K562 (cell line): ENCODE results near the gene VEGFA. TPM values are rescaled to one million over a fixed set of nuclear protein-coding genes. Genes with fewer than 3 reads are reported as not detected.

Experiments
- CREB1 ChIP-seq, 2 experiments: sonication (generic) in 1 of 2; formaldehyde crosslinking in 1 of 2; IDR thresholded peaks; 2 replicates each; pipeline versions ENCODE4 v1.6.1 to v1.8.0; 2012 to 2022; ENCODE audit warnings: inconsistent platforms in 1 of 2, mild to moderate bottlenecking in 1 of 2, missing genetic modification reagents in 1 of 2, moderate library complexity in 1 of 2
- DIDO1 ChIP-seq: fragments of 450-650 bp; IDR thresholded peaks from 2 replicates; pipeline ENCODE4 v1.6.1; 2016; ENCODE audit warnings: low read depth, missing biosample characterization, missing genetic modification characterization
- DPF2 ChIP-seq: fragments of 450-650 bp; IDR thresholded peaks from 2 replicates; pipeline ENCODE4 v1.6.1; 2016
- FOXP1 ChIP-seq: sonication (generic); formaldehyde crosslinking; IDR thresholded peaks from 2 replicates; pipeline ENCODE4 v1.8.0; 2022; ENCODE audit warnings: mild to moderate bottlenecking, missing genetic modification reagents
- MAFG ChIP-seq: fragments of 450-650 bp; conservative IDR thresholded peaks from 2 replicates; pipeline ENCODE4 v1.6.1; 2016; ENCODE audit warnings: missing genetic modification characterization, missing compliant biosample characterization
- MAFK ChIP-seq: IDR thresholded peaks from 2 replicates; pipeline ENCODE4 v1.6.1; 2011; ENCODE audit warnings: low read length, improper control_type of control experiment
- MTA2 ChIP-seq: fragments of 450-650 bp; IDR thresholded peaks from 2 replicates; pipeline ENCODE4 v1.6.1; 2016; ENCODE audit warnings: low read depth
- NBN ChIP-seq: fragments of 450-650 bp; IDR thresholded peaks from 2 replicates; pipeline ENCODE4 v1.6.1; 2016; ENCODE audit warnings: low read depth, mild to moderate bottlenecking
- NFIX ChIP-seq: fragments of 250-450 bp; sonication (Bioruptor Pico); IDR thresholded peaks from 2 replicates; pipeline ENCODE4 v1.4.0; 2020; ENCODE audit warnings: low read depth, mild to moderate bottlenecking, moderate library complexity
- PHB ChIP-seq: fragments of 250-450 bp; sonication (Bioruptor Pico); IDR thresholded peaks from 2 replicates; pipeline ENCODE4 v1.5.0; 2021
- PRPF4 ChIP-seq: fragments of 200-400 bp; formaldehyde crosslinking; IDR thresholded peaks from one replicate; pipeline ENCODE4 v1.6.1; 2017; ENCODE audit warnings: low read length, low read depth, mild to moderate bottlenecking; ENCODE audit not compliant: insufficient read depth, poor library complexity, severe bottlenecking
- PYGO2 ChIP-seq: fragments of 450-650 bp; IDR thresholded peaks from 2 replicates; pipeline ENCODE4 v1.6.1; 2016; ENCODE audit warnings: mild to moderate bottlenecking, missing genetic modification characterization, moderate library complexity, missing compliant biosample characterization
- RFX5 ChIP-seq: IDR thresholded peaks from 2 replicates; pipeline ENCODE4 v1.6.1; 2011; ENCODE audit warnings: low read depth, mild to moderate bottlenecking, improper control_type of control experiment, low read length
- SNRNP70 ChIP-seq: fragments of 200-400 bp; formaldehyde crosslinking; optimal IDR thresholded peaks from 2 replicates; pipeline ENCODE3; 2017; ENCODE audit warnings: low read depth, low read length
- SREBF2 ChIP-seq: sonication (generic); formaldehyde crosslinking; IDR thresholded peaks from 2 replicates; pipeline ENCODE4 v1.4.0; 2020; ENCODE audit warnings: mild to moderate bottlenecking, missing genetic modification reagents
- TAF1 ChIP-seq: IDR thresholded peaks from 2 replicates; pipeline ENCODE4 v1.6.1; 2011; ENCODE audit warnings: mild to moderate bottlenecking, low read length, moderate library complexity; ENCODE audit not compliant: insufficient read depth, control insufficient read depth, severe bottlenecking; ENCODE audit errors: extremely low read depth
- ZNF140 ChIP-seq: fragments of 250-450 bp; sonication (Bioruptor Pico); IDR thresholded peaks from 2 replicates; pipeline ENCODE4 v1.8.0; 2021; ENCODE audit warnings: moderate library complexity, mild to moderate bottlenecking, inconsistent platforms
- ZNF830 ChIP-seq: fragments of 250-450 bp; sonication (Bioruptor Pico); IDR thresholded peaks from 2 replicates; pipeline ENCODE4 v1.5.0; 2021; ENCODE audit warnings: mild to moderate bottlenecking
- polyA plus RNA-seq, 8 experiments: library from polyadenylated mRNA; depleted of rRNA in 4 of 8; stranded (reverse) in 5 of 8; unstranded in 3 of 8; fragments of >200 nt; fragmentation: Nextera tagmentation in 2 of 8; fragmentation: Illumina TruSeq in 1 of 8; extraction: Ambion mirVana in 2 of 8; extraction: Trizol in 1 of 8; gene quantifications; 2 replicates each; pipeline versions ENCODE4 v1.2.1 to v1.2.3, GENCODE V29; 2011 to 2014; ENCODE audit warnings: inconsistent platforms in 1 of 8, missing spikeins in 1 of 8
- total RNA-seq, 7 experiments: library from RNA; depleted of rRNA in 6 of 7; stranded (reverse); fragments of >200 nt in 6 of 7; fragmentation: Illumina TruSeq in 2 of 7; extraction: Trizol in 2 of 7; gene quantifications; 2 replicates each; pipeline versions ENCODE4 v1.2.1 to v1.2.3, GENCODE V29; 2011 to 2021; ENCODE audit warnings: low replicate concordance in 1 of 7
- TF ChIP-seq, protein P1 (sequence below): fragments of 450-650 bp; IDR thresholded peaks from 2 replicates; pipeline ENCODE4 v1.6.1; 2016; ENCODE audit warnings: missing biosample characterization, missing genetic modification characterization
- TF ChIP-seq, protein P2 (sequence below), 3 experiments: fragments of 200-800 bp in 1 of 3; sonication (Bioruptor generic) in 1 of 3; sonication (generic) in 1 of 3; formaldehyde crosslinking in 1 of 3; IDR thresholded peaks; 2 replicates each; pipeline versions ENCODE4 v1.6.1 to v1.8.0; 2016 to 2022; ENCODE audit warnings: mild to moderate bottlenecking in 2 of 3, missing compliant biosample characterization in 2 of 3, missing genetic modification characterization in 2 of 3, missing genetic modification reagents in 1 of 3
- TF ChIP-seq, protein P3 (sequence below): sonication (generic); formaldehyde crosslinking; IDR thresholded peaks from 2 replicates; pipeline ENCODE4 v1.8.0; 2023; ENCODE audit warnings: missing genetic modification reagents, mild to moderate bottlenecking, borderline replicate concordance

The VEGFA gene
- total and polyA plus RNA-seq, 9 of the 15 experiments (the other 6 are each of a cell fraction or from before 2014, with no cell fraction given), result 14.0 to 271 (median 124) TPM

DNA sequence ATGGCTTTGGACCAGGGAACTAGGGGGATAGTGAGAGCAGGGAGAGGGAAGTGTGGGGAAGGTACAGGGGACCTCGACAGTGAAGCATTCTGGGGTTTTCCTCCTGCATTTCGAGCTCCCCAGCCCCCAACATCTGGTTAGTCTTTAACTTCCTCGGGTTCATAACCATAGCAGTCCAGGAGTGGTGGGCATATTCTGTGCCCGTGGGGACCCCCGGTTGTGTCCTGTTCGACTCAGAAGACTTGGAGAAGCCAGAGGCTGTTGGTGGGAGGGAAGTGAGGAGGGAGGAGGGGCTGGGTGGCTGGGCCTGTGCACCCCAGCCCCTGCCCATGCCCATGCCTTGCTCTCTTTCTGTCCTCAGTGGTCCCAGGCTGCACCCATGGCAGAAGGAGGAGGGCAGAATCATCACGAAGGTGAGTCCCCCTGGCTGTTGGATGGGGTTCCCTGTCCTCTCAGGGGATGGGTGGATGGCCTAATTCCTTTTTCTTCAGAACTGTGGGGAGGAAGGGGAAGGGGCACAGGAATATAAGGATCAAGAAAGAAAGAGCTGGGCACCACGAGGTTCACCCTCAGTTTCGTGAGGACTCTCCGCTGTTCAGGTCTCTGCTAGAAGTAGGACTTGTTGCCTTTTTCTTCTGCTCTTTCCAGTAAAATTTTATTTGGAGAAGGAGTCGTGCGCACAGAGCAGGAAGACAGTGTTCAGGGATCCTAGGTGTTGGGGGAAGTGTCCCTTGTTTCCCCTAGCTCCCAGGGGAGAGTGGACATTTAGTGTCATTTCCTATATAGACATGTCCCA is 4.2 kb downstream of the VEGFA start (continued):
- TF ChIP-seq, protein P1, sequence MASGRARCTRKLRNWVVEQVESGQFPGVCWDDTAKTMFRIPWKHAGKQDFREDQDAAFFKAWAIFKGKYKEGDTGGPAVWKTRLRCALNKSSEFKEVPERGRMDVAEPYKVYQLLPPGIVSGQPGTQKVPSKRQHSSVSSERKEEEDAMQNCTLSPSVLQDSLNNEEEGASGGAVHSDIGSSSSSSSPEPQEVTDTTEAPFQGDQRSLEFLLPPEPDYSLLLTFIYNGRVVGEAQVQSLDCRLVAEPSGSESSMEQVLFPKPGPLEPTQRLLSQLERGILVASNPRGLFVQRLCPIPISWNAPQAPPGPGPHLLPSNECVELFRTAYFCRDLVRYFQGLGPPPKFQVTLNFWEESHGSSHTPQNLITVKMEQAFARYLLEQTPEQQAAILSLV (tag), result no peak
- peak; percentile 5 for TF ChIP-seq TAF1
- no peak for TF ChIP-seq NFIX (CRISPR knock-in tag)
- TF ChIP-seq, protein P2, sequence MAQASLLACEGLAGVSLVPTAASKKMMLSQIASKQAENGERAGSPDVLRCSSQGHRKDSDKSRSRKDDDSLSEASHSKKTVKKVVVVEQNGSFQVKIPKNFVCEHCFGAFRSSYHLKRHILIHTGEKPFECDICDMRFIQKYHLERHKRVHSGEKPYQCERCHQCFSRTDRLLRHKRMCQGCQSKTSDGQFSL (CRISPR knock-in tag; IDR thresholded peaks at IDR 0.05), result no peak; the same call in 1 of the 2 replicates
- TF ChIP-seq, protein P2 (tag; IDR thresholded peaks at IDR 0.05), result no peak
- TF ChIP-seq, protein P3, sequence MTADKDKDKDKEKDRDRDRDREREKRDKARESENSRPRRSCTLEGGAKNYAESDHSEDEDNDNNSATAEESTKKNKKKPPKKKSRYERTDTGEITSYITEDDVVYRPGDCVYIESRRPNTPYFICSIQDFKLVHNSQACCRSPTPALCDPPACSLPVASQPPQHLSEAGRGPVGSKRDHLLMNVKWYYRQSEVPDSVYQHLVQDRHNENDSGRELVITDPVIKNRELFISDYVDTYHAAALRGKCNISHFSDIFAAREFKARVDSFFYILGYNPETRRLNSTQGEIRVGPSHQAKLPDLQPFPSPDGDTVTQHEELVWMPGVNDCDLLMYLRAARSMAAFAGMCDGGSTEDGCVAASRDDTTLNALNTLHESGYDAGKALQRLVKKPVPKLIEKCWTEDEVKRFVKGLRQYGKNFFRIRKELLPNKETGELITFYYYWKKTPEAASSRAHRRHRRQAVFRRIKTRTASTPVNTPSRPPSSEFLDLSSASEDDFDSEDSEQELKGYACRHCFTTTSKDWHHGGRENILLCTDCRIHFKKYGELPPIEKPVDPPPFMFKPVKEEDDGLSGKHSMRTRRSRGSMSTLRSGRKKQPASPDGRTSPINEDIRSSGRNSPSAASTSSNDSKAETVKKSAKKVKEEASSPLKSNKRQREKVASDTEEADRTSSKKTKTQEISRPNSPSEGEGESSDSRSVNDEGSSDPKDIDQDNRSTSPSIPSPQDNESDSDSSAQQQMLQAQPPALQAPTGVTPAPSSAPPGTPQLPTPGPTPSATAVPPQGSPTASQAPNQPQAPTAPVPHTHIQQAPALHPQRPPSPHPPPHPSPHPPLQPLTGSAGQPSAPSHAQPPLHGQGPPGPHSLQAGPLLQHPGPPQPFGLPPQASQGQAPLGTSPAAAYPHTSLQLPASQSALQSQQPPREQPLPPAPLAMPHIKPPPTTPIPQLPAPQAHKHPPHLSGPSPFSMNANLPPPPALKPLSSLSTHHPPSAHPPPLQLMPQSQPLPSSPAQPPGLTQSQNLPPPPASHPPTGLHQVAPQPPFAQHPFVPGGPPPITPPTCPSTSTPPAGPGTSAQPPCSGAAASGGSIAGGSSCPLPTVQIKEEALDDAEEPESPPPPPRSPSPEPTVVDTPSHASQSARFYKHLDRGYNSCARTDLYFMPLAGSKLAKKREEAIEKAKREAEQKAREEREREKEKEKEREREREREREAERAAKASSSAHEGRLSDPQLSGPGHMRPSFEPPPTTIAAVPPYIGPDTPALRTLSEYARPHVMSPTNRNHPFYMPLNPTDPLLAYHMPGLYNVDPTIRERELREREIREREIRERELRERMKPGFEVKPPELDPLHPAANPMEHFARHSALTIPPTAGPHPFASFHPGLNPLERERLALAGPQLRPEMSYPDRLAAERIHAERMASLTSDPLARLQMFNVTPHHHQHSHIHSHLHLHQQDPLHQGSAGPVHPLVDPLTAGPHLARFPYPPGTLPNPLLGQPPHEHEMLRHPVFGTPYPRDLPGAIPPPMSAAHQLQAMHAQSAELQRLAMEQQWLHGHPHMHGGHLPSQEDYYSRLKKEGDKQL (CRISPR knock-in tag), result 0 out of 2 replicates have a peak, but pooled peaks have one; percentile 19
- TF ChIP-seq DIDO1 (tag), result no peak
- no peak for TF ChIP-seq ZNF140 (CRISPR knock-in tag)
- no peak for TF ChIP-seq ZNF830 (CRISPR knock-in tag)
- no peak for TF ChIP-seq PYGO2 (tag)
- TF ChIP-seq PRPF4, result no peak
- no peak for TF ChIP-seq PHB (CRISPR knock-in tag)
- TF ChIP-seq SREBF2 (CRISPR knock-in tag), result no peak
- TF ChIP-seq MAFG (tag), result no peak
- no peak for TF ChIP-seq CREB1 (IDR thresholded peaks at IDR 0.05)
- TF ChIP-seq CREB1 (CRISPR knock-in tag; IDR thresholded peaks at IDR 0.05), result 0 out of 2 replicates have a peak, but pooled peaks have one; percentile 17
- no peak for TF ChIP-seq RFX5
- TF ChIP-seq NBN, result 0 out of 2 replicates have a peak, but pooled peaks have one; percentile 30
- no peak for TF ChIP-seq FOXP1 (CRISPR knock-in tag)
- TF ChIP-seq SNRNP70, result no peak
- no peak for TF ChIP-seq DPF2
- TF ChIP-seq MTA2, result no peak
- no peak for TF ChIP-seq MAFK
